ENCODE results near the gene CDH23. TPM values are rescaled to one million over a fixed set of nuclear protein-coding genes. Genes with fewer than 3 reads are reported as not detected.

Gene CDH23
- total RNA-seq, 4 donors from 2014 or later, result 7.1 to 56.2 (median 25.4) TPM

GRCh38 chr10:71778071-71778825 lies 381.5 kb downstream of the CDH23 start:
- DNase-seq, result no peak
- TF ChIP-seq, protein P1, sequence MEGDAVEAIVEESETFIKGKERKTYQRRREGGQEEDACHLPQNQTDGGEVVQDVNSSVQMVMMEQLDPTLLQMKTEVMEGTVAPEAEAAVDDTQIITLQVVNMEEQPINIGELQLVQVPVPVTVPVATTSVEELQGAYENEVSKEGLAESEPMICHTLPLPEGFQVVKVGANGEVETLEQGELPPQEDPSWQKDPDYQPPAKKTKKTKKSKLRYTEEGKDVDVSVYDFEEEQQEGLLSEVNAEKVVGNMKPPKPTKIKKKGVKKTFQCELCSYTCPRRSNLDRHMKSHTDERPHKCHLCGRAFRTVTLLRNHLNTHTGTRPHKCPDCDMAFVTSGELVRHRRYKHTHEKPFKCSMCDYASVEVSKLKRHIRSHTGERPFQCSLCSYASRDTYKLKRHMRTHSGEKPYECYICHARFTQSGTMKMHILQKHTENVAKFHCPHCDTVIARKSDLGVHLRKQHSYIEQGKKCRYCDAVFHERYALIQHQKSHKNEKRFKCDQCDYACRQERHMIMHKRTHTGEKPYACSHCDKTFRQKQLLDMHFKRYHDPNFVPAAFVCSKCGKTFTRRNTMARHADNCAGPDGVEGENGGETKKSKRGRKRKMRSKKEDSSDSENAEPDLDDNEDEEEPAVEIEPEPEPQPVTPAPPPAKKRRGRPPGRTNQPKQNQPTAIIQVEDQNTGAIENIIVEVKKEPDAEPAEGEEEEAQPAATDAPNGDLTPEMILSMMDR (IDR thresholded peaks at IDR 0.05), result no peak
- no peak for TF ChIP-seq POLR2A (IDR thresholded peaks at IDR 0.05)
- Histone ChIP-seq H3K4me1 (no peaks in the 10 kb centered on the region), H3K27ac (no peak overlapping the region), H3K4me3 (no peak overlapping the region), H3K36me3 (no peaks in the 10 kb centered on the region), H3K27me3 (no peaks in the 10 kb centered on the region), H3K9me3 (no peaks in the 10 kb centered on the region)
- intact Hi-C loops (cut with DNase I; ENCODE audit: low total_unique reads), result no loop called here

DNA sequence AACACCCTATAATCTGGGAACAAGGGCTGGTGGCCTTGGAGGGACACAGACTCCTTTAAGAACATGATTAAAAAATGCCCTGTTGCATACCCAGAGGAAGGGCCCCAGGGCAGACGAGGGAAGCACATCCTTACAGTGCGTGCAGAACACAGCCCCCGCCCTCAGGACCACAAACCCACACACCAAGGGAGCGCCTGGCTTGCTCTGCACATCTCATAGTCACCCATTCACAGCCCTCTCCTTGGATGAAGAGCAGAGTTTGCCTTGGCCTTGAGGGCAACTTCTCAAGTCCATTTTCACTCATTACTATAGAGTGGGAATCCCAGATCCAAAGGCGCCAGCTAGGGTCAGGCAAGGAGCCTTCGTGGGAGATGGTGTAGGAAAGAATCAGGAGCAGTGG lies 382.9 kb downstream of the CDH23 start:
- Histone ChIP-seq H3K9me3 (no peaks in the 10 kb centered on the region), H3K27ac (no peak overlapping the region), H3K36me3 (no peaks in the 10 kb centered on the region), H3K4me3 (no peak overlapping the region), H3K27me3 (no peaks in the 10 kb centered on the region), H3K4me1 (no peaks in the 10 kb centered on the region)
- intact Hi-C loops (cut with DNase I; ENCODE audit: low total_unique reads), result no loop called here
- no peak for DNase-seq
- TF ChIP-seq, protein P1 (IDR thresholded peaks at IDR 0.05), result no peak
- TF ChIP-seq POLR2A (IDR thresholded peaks at IDR 0.05), result no peak

DNA sequence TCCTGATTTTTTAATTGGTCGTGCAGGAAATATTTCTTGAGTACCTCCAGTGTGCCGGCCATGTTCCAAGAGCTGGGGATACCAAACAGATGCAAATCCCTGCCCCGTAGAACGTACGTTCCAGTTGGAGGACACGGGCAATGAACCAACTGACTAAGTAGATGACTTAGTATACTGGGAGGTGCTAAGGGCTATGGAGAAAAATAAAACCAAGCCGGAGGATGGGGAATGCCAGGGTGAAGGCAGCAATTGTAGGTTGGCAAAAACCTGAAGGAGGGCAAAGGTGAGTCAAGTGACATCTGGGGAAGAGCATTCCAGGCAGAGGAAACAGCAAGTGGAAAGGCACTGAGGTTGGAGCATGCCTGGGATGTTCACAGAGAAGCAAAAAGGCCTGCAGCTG lies 383.4 kb downstream of the CDH23 start:
- Histone ChIP-seq H3K27me3 (no peaks in the 10 kb centered on the region), H3K9me3 (no peaks in the 10 kb centered on the region), H3K36me3 (no peaks in the 10 kb centered on the region), H3K4me1 (no peaks in the 10 kb centered on the region), H3K27ac (no peak overlapping the region), H3K4me3 (no peak overlapping the region)
- TF ChIP-seq, protein P1 (IDR thresholded peaks at IDR 0.05), result no peak
- TF ChIP-seq POLR2A (IDR thresholded peaks at IDR 0.05), result no peak
- intact Hi-C loops (cut with DNase I; ENCODE audit: low total_unique reads), result no loop called here
- no peak for DNase-seq

DNA sequence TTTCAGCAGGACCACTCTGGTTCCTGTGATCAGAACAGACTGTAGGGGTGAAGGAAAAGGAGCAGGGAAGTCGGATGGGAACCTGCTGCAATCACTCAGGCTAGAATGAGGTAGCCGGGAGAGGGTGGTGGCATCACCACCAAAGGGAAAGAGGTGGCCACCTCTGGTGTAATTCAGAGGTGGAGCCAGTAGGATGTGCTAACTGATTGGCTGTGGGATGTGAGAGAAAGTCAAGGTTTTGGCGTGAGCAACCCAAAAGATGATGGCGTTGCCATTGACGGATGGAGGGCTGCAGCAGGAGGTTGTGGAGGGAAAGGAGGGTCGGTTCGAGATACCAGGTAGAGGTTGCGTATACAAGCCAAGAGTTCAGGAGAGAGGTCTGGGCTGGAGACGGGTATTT lies 384.0 kb downstream of the CDH23 start:
- H3K27me3 ChIP-seq, result no peaks in the 10 kb centered on the region
- intact Hi-C loops (cut with DNase I; ENCODE audit: low total_unique reads), result no loop called here
- H3K36me3 ChIP-seq, result no peaks in the 10 kb centered on the region
- no peak for TF ChIP-seq POLR2A (IDR thresholded peaks at IDR 0.05)
- TF ChIP-seq, protein P1 (IDR thresholded peaks at IDR 0.05), result no peak
- no peak overlapping the region for H3K27ac ChIP-seq
- H3K4me1 ChIP-seq, result no peaks in the 10 kb centered on the region
- no peak overlapping the region for H3K4me3 ChIP-seq
- H3K9me3 ChIP-seq, result no peaks in the 10 kb centered on the region
- no peak for DNase-seq

GRCh38 chr10:71782221-71782916 lies 385.6 kb downstream of the CDH23 start:
- no peak for DNase-seq
- H3K4me1 ChIP-seq, result no peaks in the 10 kb centered on the region
- H3K4me3 ChIP-seq, result no peak overlapping the region
- no peaks in the 10 kb centered on the region for H3K36me3 ChIP-seq
- no peaks in the 10 kb centered on the region for H3K9me3 ChIP-seq
- intact Hi-C loops (cut with DNase I; ENCODE audit: low total_unique reads), result no loop called here
- H3K27ac ChIP-seq, result no peak overlapping the region
- TF ChIP-seq POLR2A (IDR thresholded peaks at IDR 0.05), result no peak
- TF ChIP-seq, protein P1 (IDR thresholded peaks at IDR 0.05), result no peak
- no peaks in the 10 kb centered on the region for H3K27me3 ChIP-seq

All from uterus (tissue), 4 donors.